GM12891 (cell line): ENCODE results near the gene TBC1D2.

Experiments used
- PAX5 ChIP-seq: IDR thresholded peaks from 2 replicates; pipeline ENCODE4 v1.6.1; 2011; ENCODE audit warnings: low read length, moderate library complexity, mild to moderate bottlenecking; ENCODE audit not compliant: insufficient read depth, severe bottlenecking
- POLR2A ChIP-seq: IDR thresholded peaks from 2 replicates; pipeline ENCODE4 v1.6.1; 2011; ENCODE audit warnings: low read depth, low read length, control low read depth
- POLR2AphosphoS5 ChIP-seq: IDR thresholded peaks from 2 replicates; pipeline ENCODE4 v1.6.1; 2011; ENCODE audit warnings: low read depth, low read length, control low read depth
- POU2F2 ChIP-seq: IDR thresholded peaks from 2 replicates; pipeline ENCODE4 v1.6.1; 2011; ENCODE audit warnings: low read depth, mild to moderate bottlenecking, control low read depth, low read length, moderate library complexity
- TAF1 ChIP-seq: IDR thresholded peaks from 2 replicates; pipeline ENCODE4 v1.6.1; 2011; ENCODE audit warnings: low read depth, low read length, control low read depth

DNA sequence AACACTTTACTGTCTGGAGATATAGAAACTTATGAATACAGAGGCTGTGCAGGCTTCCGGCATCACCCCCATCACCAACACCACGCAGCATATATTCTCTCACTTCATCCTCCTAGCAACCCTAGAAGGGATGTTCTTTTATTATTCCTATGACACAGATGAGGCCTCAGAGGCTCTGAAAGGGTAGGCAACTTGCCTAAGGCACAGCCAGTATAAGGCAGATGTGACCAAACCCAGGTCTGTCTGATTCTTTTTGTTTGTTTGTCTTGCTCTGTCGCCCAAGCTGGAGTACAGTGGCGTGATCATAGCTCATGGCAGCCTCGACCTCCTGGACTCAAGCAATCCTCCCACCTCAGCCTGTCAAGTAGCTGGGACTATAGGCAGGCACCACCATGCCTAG is 40.2 kb downstream of the TBC1D2 start:
- TF ChIP-seq TAF1: no peak
- TF ChIP-seq POLR2A: no peak
- no peak for TF ChIP-seq POLR2AphosphoS5
- TF ChIP-seq POU2F2: no peak
- no peak for TF ChIP-seq PAX5
